Breast epithelium (tissue), 3 donors: ENCODE measurements around the gene SF3A1.

Experiments used
- CTCF ChIP-seq, 3 donors: fragments of 450-650 bp; IDR thresholded peaks; one replicate each; pipeline ENCODE4 v1.5.1; 2016 to 2017; ENCODE audit warnings: antibody characterized with exemption in 3 of 3, mild to moderate bottlenecking in 3 of 3, moderate library complexity in 3 of 3
- POLR2A ChIP-seq: fragments of 450-650 bp; IDR thresholded peaks from one replicate; pipeline ENCODE4 v1.6.1; 2016; ENCODE audit warnings: antibody characterized with exemption, mild to moderate bottlenecking, moderate library complexity
- POLR2AphosphoS5 ChIP-seq, 3 donors: sonication (generic); formaldehyde crosslinking; IDR thresholded peaks; one replicate each; pipeline ENCODE4 v1.6.1; 2017; ENCODE audit warnings: antibody characterized with exemption in 3 of 3

- TF ChIP-seq CTCF (IDR thresholded peaks at IDR 0.05) (no peak), POLR2AphosphoS5 (IDR thresholded peaks at IDR 0.05) (no peak), POLR2A (no peak)
Observed at GRCh38 chr22:30357650-30358215, 1.0 kb upstream of the SF3A1 start.
